ENCODE results near the gene MEGF11.

DNA sequence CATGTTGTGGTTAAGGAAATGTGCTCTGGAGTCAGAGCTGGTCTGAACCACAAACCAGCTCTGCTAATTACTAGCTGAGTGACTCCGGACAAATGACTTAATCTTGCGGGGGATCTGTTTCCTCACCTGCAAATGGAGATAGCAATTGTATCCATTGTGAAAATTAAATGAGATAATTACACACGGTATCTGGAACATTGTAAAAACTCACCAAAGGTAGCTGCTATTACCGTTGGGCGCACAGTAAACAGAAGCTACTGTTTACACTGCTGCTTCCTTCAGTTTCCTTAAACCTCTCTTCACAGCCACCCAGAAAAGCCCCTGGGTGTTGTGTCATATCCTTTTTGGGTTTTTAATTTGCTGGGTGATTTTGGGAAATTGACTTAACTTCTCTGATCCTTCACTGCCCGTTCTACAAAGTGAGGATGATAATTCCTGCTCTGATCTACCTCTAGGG lies 107.8 kb downstream of the MEGF11 start:
- TF ChIP-seq ZNF146 (tag by site-specific recombination; IDR thresholded peaks at IDR 0.05), result no peak
- TF ChIP-seq ZNF76 (tag by site-specific recombination; IDR thresholded peaks at IDR 0.05; ENCODE audit: borderline replicate concordance, low read depth), result no peak
- TF ChIP-seq ZNF24 (tag by site-specific recombination; IDR thresholded peaks at IDR 0.05), result no peak
- no peak for TF ChIP-seq ZNF843 (tag by site-specific recombination; IDR thresholded peaks at IDR 0.05)
- TF ChIP-seq, protein P1, sequence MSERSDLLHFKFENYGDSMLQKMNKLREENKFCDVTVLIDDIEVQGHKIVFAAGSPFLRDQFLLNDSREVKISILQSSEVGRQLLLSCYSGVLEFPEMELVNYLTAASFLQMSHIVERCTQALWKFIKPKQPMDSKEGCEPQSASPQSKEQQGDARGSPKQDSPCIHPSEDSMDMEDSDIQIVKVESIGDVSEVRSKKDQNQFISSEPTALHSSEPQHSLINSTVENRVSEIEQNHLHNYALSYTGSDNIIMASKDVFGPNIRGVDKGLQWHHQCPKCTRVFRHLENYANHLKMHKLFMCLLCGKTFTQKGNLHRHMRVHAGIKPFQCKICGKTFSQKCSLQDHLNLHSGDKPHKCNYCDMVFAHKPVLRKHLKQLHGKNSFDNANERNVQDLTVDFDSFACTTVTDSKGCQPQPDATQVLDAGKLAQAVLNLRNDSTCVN (tag by site-specific recombination; optimal IDR thresholded peaks at IDR 0.05), result no peak
- no peak for TF ChIP-seq TCF7L2 (IDR thresholded peaks at IDR 0.05; ENCODE audit: borderline replicate concordance, low read depth, low read length)
- TF ChIP-seq ZNF311 (tag by site-specific recombination; IDR thresholded peaks at IDR 0.05; ENCODE audit: borderline replicate concordance), result no peak
- no peak for TF ChIP-seq ZNF274 (IDR thresholded peaks at IDR 0.05; ENCODE audit: low read length)
- TF ChIP-seq ZNF274 (tag by site-specific recombination; IDR thresholded peaks at IDR 0.05; ENCODE audit: borderline replicate concordance), result no peak
